Skeletal muscle satellite cell (primary cell): ENCODE measurements around the gene LYPD4.

Experiments
- H3K27me3 ChIP-seq: 2 replicates; pipeline ENCODE4 v1.7.0; 2013; ENCODE audit warnings: low read length; ENCODE audit not compliant: control insufficient read depth, insufficient read depth
- H3K36me3 ChIP-seq: 2 replicates; pipeline ENCODE4 v1.7.0; 2013; ENCODE audit warnings: mild to moderate bottlenecking, control low read depth, low read length; ENCODE audit not compliant: insufficient read depth
- H3K4me1 ChIP-seq: 2 replicates; pipeline ENCODE4 v1.7.0; 2013; ENCODE audit warnings: low read length; ENCODE audit not compliant: control insufficient read depth, insufficient read depth
- H3K4me2 ChIP-seq: 2 replicates; pipeline ENCODE4 v1.7.0; 2013; ENCODE audit warnings: mild to moderate bottlenecking, low read length
- H3K4me3 ChIP-seq: 2 replicates; pipeline ENCODE4 v1.7.0; 2013; ENCODE audit warnings: low read length
- H3K9ac ChIP-seq: 2 replicates; pipeline ENCODE4 v1.7.0; 2013; ENCODE audit warnings: mild to moderate bottlenecking, low read depth, low read length, moderate library complexity
- H3K9me3 ChIP-seq: replicated peaks from 2 replicates; pipeline ENCODE4 v1.7.0; 2013; ENCODE audit warnings: mild to moderate bottlenecking, control low read depth, low read length

Gene LYPD4

GRCh38 chr19:41808663-41809566 is 35.6 kb downstream of the LYPD4 start:
- Histone ChIP-seq H3K36me3 (no peaks in the 10 kb centered on the region), H3K9me3 (no peaks in the 10 kb centered on the region), H3K4me2 (no peak overlapping the region), H3K27me3 (peaks cover 3% of the 10 kb centered on the region), H3K4me1 (no peaks in the 10 kb centered on the region), H3K9ac (no peak overlapping the region), H3K4me3 (no peak overlapping the region)

GRCh38 chr19:41807176-41807575 is 37.3 kb downstream of the LYPD4 start:
- Histone ChIP-seq H3K9ac (no peak overlapping the region), H3K27me3 (peaks cover 3% of the 10 kb centered on the region), H3K9me3 (no peaks in the 10 kb centered on the region), H3K4me2 (no peak overlapping the region), H3K36me3 (no peaks in the 10 kb centered on the region), H3K4me3 (no peak overlapping the region), H3K4me1 (no peaks in the 10 kb centered on the region)

- no peaks in the 10 kb centered on the region for H3K36me3 ChIP-seq
- H3K4me3 ChIP-seq: no peak overlapping the region
- no peak overlapping the region for H3K4me2 ChIP-seq
- no peaks in the 10 kb centered on the region for H3K4me1 ChIP-seq
- no peak overlapping the region for H3K9ac ChIP-seq
- H3K27me3 ChIP-seq: peaks cover 3% of the 10 kb centered on the region
- H3K9me3 ChIP-seq: no peaks in the 10 kb centered on the region
Observed at GRCh38 chr19:41804336-41804735, 40.1 kb downstream of the LYPD4 start.

GRCh38 chr19:41802770-41803169 is 41.7 kb downstream of the LYPD4 start:
- Histone ChIP-seq H3K4me1 (no peaks in the 10 kb centered on the region), H3K4me3 (no peak overlapping the region), H3K27me3 (peaks cover 3% of the 10 kb centered on the region), H3K9me3 (no peaks in the 10 kb centered on the region), H3K4me2 (no peak overlapping the region), H3K36me3 (no peaks in the 10 kb centered on the region), H3K9ac (no peak overlapping the region)

GRCh38 chr19:41801792-41802211 is 42.7 kb downstream of the LYPD4 start:
- Histone ChIP-seq H3K9ac (no peak overlapping the region), H3K4me2 (no peak overlapping the region), H3K4me3 (no peak overlapping the region), H3K4me1 (no peaks in the 10 kb centered on the region), H3K36me3 (no peaks in the 10 kb centered on the region), H3K27me3 (peaks cover 5% of the 10 kb centered on the region), H3K9me3 (no peaks in the 10 kb centered on the region)

- no peaks in the 10 kb centered on the region for H3K4me1 ChIP-seq
- no peak overlapping the region for H3K4me3 ChIP-seq
- H3K9ac ChIP-seq: no peak overlapping the region
- no peaks in the 10 kb centered on the region for H3K36me3 ChIP-seq
- H3K27me3 ChIP-seq: peaks cover 13% of the 10 kb centered on the region
- H3K9me3 ChIP-seq: no peaks in the 10 kb centered on the region
- H3K4me2 ChIP-seq: no peak overlapping the region
Observed at GRCh38 chr19:41801031-41801430, 43.5 kb downstream of the LYPD4 start.

- Histone ChIP-seq H3K4me3 (no peak overlapping the region), H3K9me3 (no peaks in the 10 kb centered on the region), H3K4me1 (no peaks in the 10 kb centered on the region), H3K4me2 (no peak overlapping the region), H3K27me3 (peaks cover 10% of the 10 kb centered on the region), H3K9ac (no peak overlapping the region), H3K36me3 (no peaks in the 10 kb centered on the region)
Observed at GRCh38 chr19:41799444-41800000, 45.0 kb downstream of the LYPD4 start.

- Histone ChIP-seq H3K9me3 (no peaks in the 10 kb centered on the region), H3K27me3 (peaks cover 21% of the 10 kb centered on the region), H3K9ac (no peak overlapping the region), H3K36me3 (no peaks in the 10 kb centered on the region), H3K4me2 (no peak overlapping the region), H3K4me3 (no peak overlapping the region), H3K4me1 (no peaks in the 10 kb centered on the region)
Observed at GRCh38 chr19:41796901-41797300, 47.6 kb downstream of the LYPD4 start.

- Histone ChIP-seq H3K4me1 (no peaks in the 10 kb centered on the region), H3K27me3 (peaks cover 24% of the 10 kb centered on the region), H3K36me3 (no peaks in the 10 kb centered on the region), H3K9me3 (no peaks in the 10 kb centered on the region), H3K4me2 (no peak within 1 kb of the TSS), H3K9ac (no peak within 1 kb of the TSS), H3K4me3 (no peak within 1 kb of the TSS)
Observed at GRCh38 chr19:41796362-41796761, 48.1 kb downstream of the LYPD4 start, which contains the start of gene CEACAM3. Gene CEACAM3, plus strand, starts transcription at chr19:41796587. Its CDS starts 91 bp downstream, at chr19:41796678.

- H3K4me3 ChIP-seq: no peak overlapping the region
- no peak overlapping the region for H3K9ac ChIP-seq
- H3K27me3 ChIP-seq: peaks cover 26% of the 10 kb centered on the region
- no peak overlapping the region for H3K4me2 ChIP-seq
- no peaks in the 10 kb centered on the region for H3K9me3 ChIP-seq
- H3K4me1 ChIP-seq: no peaks in the 10 kb centered on the region
- no peaks in the 10 kb centered on the region for H3K36me3 ChIP-seq
Observed at GRCh38 chr19:41795031-41795461, 49.4 kb downstream of the LYPD4 start.

GRCh38 chr19:41793414-41793727 is 51.1 kb downstream of the LYPD4 start:
- Histone ChIP-seq H3K9ac (no peak overlapping the region), H3K36me3 (no peaks in the 10 kb centered on the region), H3K9me3 (no peaks in the 10 kb centered on the region)

More at GRCh38 chr19:41793414-41793727, 51.1 kb downstream of the LYPD4 start:
- Histone ChIP-seq H3K4me3 (no peak overlapping the region), H3K4me2 (no peak overlapping the region), H3K27me3 (peaks cover 26% of the 10 kb centered on the region), H3K4me1 (no peaks in the 10 kb centered on the region)
